GM21825 (cell line): ENCODE measurements around the gene CDR2.
"Not testable (repeated sequence)": the region's sequence is repeated elsewhere in the genome, so short reads cannot be mapped to it uniquely, and the experiment has no call there.

Experiments
- ATAC-seq: cut with Tn5 transposase; IDR thresholded peaks from one replicate; pipeline ENCODE4 v1.9.1; 2021; ENCODE audit warnings: mild to moderate bottlenecking, moderate library complexity; ENCODE audit not compliant: unreplicated experiment

Gene CDR2

DNA sequence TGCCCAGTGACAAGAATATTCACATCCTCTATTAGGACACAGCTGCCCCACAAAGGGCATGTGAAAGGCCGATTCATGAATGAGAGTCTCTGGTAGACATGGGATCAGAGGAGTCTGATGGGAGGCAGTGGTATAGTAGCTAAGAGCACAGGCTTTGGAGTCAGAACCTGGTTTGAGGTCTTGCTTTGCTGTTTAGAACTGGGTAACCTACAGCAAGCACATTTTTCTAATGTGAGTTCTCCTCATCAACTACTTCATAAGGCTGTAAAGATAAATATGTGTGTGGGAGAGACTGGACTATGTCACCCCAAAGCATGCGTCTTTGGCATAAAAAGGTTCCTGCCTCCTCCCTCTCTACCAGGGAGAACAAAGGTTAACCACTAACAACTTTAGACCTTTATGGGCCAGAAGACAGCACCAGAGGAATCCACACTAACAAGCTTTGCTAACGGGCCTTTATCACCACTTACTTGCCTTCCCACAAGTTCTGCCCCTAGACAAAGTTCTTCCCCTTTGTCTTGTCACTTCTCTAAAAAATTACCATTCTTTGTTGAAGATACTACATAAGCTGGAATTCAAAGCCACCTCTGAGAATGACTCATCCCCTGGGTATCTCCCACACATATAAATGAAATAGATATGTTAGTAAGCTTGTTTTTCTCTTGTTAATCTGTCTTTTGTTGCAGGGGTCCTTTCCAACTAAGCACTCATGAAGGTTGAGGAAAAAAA lies 21.1 kb downstream of the CDR2 start:
- ATAC-seq = no peak

- ATAC-seq = no peak
Observed at GRCh38 chr16:22352723-22353122, 21.7 kb downstream of the CDR2 start.

DNA sequence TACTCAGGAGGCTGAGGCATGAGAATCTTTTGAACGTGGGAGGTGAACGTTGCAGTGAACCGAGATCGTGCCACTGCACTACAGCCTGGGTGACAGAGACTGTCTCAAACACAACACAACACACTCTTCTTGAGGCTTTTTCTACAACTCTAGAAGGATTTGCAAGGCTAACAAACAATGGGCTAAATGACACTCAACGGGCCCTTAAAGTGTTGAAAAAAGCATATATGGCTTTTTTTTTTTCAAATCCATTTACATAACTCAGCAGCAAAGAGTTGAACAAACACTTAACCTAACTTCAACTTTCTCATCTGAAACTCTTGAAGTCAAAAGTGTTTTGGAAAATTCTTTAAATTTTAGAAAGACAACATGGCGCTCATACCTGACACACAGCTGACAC lies 22.3 kb downstream of the CDR2 start:
- ATAC-seq = no peak

DNA sequence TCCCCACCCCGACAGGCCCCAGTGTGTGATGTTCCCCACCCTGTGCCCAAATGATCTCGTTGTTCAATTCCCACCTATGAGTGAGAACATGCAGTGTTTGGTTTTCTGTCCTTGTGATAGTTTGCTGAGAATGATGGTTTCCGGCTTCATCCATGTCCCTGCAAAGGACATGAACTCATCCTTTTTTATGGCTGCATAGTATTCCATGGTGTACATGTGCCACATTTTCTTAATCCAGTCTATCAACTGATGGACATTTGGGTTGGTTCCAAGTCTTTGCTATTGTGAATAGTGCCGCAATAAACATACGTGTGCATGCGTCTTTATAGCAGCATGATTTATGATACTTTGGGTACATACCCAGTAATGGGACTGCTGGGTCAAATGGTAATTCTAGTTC lies 23.4 kb downstream of the CDR2 start:
- not testable (repeated sequence) for ATAC-seq

DNA sequence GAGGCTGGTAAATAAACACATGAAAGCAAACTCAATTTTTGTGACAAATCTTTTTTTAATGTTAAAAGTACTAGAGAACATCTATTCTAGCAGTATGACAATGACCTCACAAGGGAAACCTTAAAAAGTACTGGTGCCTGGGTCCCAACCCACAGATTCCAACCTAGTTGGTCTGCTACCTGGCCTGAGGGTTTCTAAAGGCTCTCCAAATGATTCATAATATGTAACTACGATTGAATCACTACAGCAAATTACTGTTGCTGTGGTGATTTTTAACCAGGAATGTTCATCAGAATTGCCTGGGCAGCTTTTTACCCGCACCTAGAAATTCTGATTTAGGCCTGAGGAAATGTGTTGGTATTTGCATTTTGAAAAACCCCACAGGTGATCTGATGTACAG lies 26.1 kb downstream of the CDR2 start:
- ATAC-seq = no peak

- no peak for ATAC-seq
Observed at GRCh38 chr16:22347100-22347820, 27.2 kb downstream of the CDR2 start.

GRCh38 chr16:22346483-22346882 lies 27.9 kb downstream of the CDR2 start:
- no peak for ATAC-seq

DNA sequence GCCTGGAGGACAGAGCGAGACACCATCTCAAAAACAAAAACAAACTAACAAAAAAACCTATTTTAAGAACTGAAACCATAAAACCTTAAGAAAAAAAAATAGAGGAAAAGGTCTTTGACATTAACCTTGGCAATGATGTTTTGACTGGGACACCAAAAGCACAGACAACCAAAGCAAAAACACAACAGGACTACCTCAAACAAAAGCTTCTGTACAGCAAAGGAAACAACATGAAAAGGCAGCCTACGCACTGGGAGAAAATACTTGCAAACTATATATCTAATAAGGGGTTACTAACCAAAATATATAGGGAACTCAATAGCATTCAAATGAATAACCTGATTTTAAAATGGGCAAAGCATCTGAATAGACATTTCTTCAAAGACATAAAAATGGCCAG lies 32.3 kb downstream of the CDR2 start:
- no peak for ATAC-seq

GRCh38 chr16:22340945-22341344 lies 33.5 kb downstream of the CDR2 start:
- no peak for ATAC-seq

- ATAC-seq = no peak
Observed at GRCh38 chr16:22337849-22338635, 36.4 kb downstream of the CDR2 start.

DNA sequence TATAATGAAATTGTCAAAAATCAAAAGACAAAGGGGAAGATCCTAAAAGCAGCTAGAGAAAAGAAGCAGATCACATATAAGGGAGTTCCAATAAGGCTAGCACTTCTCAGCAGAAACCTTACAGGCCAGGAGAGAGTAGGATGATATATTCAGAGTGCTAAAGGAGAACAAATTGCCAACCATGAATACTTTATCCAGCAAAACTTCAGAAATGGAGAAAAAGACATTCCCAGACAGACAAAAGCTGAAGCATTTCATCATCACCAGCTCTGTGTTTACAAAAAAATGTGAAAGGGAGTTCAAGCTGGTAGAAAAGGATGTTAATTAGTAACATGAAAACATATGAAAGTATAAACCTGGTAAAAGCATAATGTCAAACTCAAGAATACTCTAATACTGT lies 37.4 kb downstream of the CDR2 start:
- no peak for ATAC-seq

DNA sequence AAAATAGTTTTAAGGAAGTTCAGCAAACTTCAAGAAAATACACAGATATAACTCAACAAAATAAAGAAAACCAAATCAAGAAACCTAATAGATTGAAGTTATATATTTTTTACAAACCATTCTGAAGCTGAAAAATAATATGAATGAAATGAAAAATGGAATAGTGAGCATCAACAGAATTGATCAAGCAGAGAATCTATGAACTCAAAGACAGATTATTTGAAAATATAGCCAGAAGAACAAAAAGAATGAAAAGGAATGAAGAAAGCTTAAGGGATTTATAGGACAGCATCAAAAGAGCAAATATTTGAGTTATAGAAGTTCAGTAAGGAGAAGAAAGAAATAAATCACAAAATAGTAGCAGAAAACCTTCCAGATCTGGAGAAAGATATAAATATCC lies 37.8 kb downstream of the CDR2 start:
- no peak for ATAC-seq

GRCh38 chr16:22335668-22336246 lies 38.7 kb downstream of the CDR2 start:
- ATAC-seq = no peak

DNA sequence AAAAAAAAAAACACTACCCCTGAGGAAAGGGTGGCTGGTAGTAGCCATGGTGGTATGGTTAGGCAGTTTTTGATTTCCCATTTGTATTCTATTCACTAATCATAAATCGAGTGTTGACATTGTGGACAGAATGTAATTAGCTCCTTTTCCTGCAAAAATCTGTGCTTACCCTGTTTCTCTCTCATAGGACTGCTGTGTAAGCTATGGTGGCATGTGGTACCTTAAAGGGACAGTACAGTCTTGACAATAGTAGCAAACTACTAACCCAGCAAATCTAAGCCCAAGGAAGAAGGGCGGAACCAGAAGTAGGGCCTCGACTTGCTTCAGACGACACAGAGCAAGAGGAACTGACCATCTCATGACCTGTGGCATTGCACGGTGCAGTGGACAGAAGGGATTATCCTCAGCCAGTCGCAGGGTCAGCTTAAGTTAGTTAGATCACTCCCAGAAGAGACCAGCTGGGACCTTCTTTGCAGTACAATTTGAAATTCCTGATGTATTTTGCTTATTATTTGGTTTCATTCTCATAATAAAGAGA lies 40.9 kb downstream of the CDR2 start:
- no peak for ATAC-seq

DNA sequence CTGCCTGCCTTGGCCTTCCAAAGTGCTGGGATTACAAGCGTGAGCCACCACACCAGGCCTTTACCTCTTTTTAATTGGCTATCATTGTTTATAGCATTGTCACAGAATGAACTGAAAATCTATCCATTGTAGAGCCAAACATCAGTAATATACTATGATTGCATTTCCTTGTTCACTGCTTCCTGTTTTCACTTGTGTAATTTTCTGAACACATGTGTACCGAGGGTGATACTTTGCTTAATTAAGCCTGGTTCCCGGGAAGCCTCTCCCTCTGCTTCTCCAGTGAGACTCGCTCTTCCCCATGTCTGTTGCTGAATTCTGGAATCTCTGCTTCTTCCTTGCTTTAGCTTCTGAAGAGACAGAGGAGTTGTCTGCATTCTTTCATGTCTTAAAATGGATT lies 44.1 kb downstream of the CDR2 start:
- ATAC-seq = no peak

DNA sequence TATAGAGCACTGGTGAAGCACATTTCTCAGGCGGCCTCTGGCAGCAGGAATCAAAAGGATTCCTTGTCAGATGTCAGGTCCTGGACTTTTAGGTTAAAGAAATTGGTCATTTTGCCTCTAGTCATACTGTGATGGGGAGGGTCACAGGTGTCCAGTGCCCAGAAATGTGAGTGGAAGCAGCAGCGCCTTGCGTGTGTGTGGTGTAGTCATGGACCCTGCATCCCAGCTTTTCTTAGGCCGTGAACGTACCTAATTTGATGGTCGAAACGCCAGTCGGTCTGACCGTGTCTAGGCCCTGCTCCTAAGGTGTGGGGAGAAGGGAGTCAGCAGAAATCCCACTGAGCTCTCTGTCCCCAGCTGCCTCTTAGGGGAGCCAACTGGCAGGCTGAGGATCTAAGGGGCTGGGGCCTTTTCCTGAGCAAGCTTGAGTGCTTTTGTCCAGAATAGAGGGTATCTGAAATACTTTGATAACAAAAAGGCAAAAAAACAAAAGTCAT lies 45.2 kb downstream of the CDR2 start:
- no peak for ATAC-seq

- no peak for ATAC-seq
Observed at GRCh38 chr16:22328081-22328725, 46.2 kb downstream of the CDR2 start.

GRCh38 chr16:22327446-22327775 lies 47.0 kb downstream of the CDR2 start:
- ATAC-seq = no peak

DNA sequence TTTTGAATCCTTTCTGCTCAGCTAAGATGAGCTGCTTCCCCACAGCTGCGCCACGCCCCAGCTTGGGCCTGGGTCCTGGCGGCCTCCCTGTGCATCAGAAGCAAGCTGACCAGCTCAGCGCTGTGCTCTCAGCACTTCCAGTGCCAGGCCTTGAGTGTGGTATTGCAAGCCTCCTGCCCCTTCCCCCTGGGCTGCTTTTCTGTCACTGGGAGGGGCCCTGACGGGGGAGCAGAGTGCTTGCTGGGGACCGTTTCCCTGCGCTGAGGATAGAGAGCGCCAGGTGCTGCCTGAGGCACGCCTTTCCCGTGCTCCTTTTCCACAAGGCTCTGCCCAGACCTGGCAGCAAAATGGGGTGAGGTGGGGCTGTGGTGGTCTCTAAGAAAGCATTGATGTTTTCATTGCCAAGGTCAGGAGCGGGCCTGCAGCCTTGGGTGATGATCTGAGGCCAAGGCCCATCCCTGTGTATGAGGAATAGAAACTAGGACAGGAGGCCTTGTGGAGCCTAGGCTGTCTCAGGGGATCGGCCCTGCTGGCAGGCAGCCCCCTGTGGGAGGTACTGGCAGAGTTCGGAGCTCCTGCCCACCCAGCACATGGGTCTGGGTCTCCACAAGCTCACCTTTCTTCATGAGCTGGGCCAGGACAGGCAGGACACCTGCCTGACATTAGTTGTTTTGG lies 47.5 kb downstream of the CDR2 start:
- no peak for ATAC-seq

GRCh38 chr16:22326369-22326652 lies 48.1 kb downstream of the CDR2 start:
- no peak for ATAC-seq
